ENCODE results near the gene WFDC11.
"Not testable (repeated sequence)": the region's sequence is repeated elsewhere in the genome, so short reads cannot be mapped to it uniquely, and the experiment has no call there.

GRCh38 chr20:45651726-45652125 lies 18.3 kb downstream of the WFDC11 start:
- TF ChIP-seq CTCF (optimal IDR thresholded peaks at IDR 0.05 in 1 of 3, IDR thresholded peaks at IDR 0.05 in 1 of 3, conservative IDR thresholded peaks at IDR 0.05 in 1 of 3; ENCODE audit: extremely low read depth in 1 of 3, insufficient read depth in 2 of 3, low read length in 3 of 3); EZH2 (IDR thresholded peaks at IDR 0.05; ENCODE audit: low read length): not testable (repeated sequence)
